ENCODE measurements around the gene PCDHB5. TPM values are rescaled to one million over a fixed set of nuclear protein-coding genes. Genes with fewer than 3 reads are reported as not detected.

PCDHB5 gene
- total and polyA plus RNA-seq, 2 of the 13 experiments (the other 11 are each of a cell fraction or from before 2014, with no cell fraction given) = 0.07 to 0.08 TPM

- no peak for TF ChIP-seq ZHX1 (CRISPR knock-in tag; IDR thresholded peaks at IDR 0.05; ENCODE audit: low read depth)
- TF ChIP-seq ZNF589 (CRISPR knock-in tag; conservative IDR thresholded peaks at IDR 0.05) = no peak
- TF ChIP-seq SMAD9 (CRISPR knock-in tag; IDR thresholded peaks at IDR 0.05) = no peak
- TF ChIP-seq, protein P1, sequence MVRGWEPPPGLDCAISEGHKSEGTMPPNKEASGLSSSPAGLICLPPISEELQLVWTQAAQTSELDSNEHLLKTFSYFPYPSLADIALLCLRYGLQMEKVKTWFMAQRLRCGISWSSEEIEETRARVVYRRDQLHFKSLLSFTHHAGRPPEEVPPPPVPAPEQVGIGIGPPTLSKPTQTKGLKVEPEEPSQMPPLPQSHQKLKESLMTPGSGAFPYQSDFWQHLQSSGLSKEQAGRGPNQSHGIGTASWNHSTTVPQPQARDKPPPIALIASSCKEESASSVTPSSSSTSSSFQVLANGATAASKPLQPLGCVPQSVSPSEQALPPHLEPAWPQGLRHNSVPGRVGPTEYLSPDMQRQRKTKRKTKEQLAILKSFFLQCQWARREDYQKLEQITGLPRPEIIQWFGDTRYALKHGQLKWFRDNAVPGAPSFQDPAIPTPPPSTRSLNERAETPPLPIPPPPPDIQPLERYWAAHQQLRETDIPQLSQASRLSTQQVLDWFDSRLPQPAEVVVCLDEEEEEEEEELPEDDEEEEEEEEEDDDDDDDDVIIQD (CRISPR knock-in tag; IDR thresholded peaks at IDR 0.05; ENCODE audit: low read depth) = 0 out of 2 replicates have a peak, but pooled peaks have one; percentile 38
- no peak for TF ChIP-seq U2AF1 (optimal IDR thresholded peaks at IDR 0.05; ENCODE audit: low read depth, low read length)
- 0 out of 2 replicates have a peak, but pooled peaks have one; percentile 58 for TF ChIP-seq KLF12 (CRISPR knock-in tag; IDR thresholded peaks at IDR 0.05; ENCODE audit: borderline replicate concordance)
- no peak for TF ChIP-seq ASH2L (IDR thresholded peaks at IDR 0.05; ENCODE audit: insufficient read length, low read depth, low read length)
- TF ChIP-seq ZNF513 (CRISPR knock-in tag; conservative IDR thresholded peaks at IDR 0.05) = no peak
- no peak for TF ChIP-seq RBFOX2 (IDR thresholded peaks at IDR 0.05; ENCODE audit: low read depth, low read length)
- no peak for TF ChIP-seq RFXANK (CRISPR knock-in tag; IDR thresholded peaks at IDR 0.05)
- no peak for TF ChIP-seq ZBTB20 (CRISPR knock-in tag; IDR thresholded peaks at IDR 0.05; ENCODE audit: borderline replicate concordance, low read depth)
- no peak for TF ChIP-seq ERF (CRISPR knock-in tag; IDR thresholded peaks at IDR 0.05)
- no peak for TF ChIP-seq ZNF773 (CRISPR knock-in tag; IDR thresholded peaks at IDR 0.05; ENCODE audit: borderline replicate concordance)
- TF ChIP-seq FOXO4 (CRISPR knock-in tag; conservative IDR thresholded peaks at IDR 0.05) = no peak
- no peak for TF ChIP-seq MLXIP (CRISPR knock-in tag; IDR thresholded peaks at IDR 0.05; ENCODE audit: borderline replicate concordance)
- no peak for TF ChIP-seq ZNF30 (CRISPR knock-in tag; IDR thresholded peaks at IDR 0.05)
Measured at GRCh38 chr5:141182248-141182647, 47.2 kb downstream of the PCDHB5 start, which contains the start of gene PCDHB16 (continued).
